Stimulated activated naive CD4-positive, alpha-beta T cell (primary cell): Measurements from ENCODE around the gene CARNS1.

Experiments used
- DNase-seq, 6 experiments: peaks; one replicate each; lab custom pipeline; 2025; lab: John Stamatoyannopoulos, UW

Gene CARNS1

DNA sequence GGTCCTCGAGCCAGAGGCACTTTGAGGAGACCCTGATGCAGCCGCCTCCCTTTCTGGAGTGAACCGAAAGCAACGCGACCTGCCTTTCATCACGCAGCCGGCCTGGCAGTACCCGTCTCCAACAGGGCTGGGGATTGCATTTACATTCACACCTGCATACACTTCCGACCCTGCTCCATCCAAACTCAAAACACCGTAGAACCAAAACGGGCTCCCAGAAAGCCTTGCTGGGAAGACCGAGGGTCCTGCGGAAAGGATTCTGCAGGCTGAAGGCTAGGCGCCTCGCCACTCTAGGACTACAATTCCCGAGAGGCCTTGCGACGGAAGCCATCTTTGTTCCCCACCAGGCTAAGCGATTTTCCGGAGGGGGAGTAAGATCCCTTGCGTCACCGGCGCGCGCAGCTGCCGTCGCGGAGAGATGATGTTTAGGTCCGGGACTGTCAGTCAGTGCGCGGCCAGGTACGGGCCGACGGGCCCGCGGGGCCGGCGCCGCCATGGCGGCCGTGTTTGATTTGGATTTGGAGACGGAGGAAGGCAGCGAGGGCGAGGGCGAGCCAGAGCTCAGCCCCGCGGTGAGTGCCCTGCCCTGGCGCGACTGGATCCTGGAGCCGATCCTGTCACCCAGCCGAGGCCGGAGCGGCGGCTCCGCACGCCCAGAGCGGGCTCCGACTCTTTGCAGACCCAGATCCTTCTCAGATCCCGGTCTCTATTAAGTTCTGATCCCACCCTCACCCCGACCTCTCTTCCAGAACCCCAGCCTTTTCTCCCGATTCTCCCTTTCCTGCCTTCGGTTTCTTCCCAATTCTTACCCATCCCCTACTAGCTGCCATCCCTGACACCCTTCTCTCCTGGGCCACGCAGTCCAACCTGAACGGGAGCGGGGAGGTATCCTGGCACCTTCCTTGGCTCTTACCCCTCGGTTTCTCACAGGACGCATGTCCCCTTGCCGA is 12.8 kb downstream of the CARNS1 start, which contains the start of gene RPS6KB2:
RPS6KB2 (plus strand) TSS at position 443 of the 950 bp plus-strand sequence; CDS start at position 495, 52 bp downstream.
- DNase-seq: peak; percentile 96 to 99 (median 98)

DNA sequence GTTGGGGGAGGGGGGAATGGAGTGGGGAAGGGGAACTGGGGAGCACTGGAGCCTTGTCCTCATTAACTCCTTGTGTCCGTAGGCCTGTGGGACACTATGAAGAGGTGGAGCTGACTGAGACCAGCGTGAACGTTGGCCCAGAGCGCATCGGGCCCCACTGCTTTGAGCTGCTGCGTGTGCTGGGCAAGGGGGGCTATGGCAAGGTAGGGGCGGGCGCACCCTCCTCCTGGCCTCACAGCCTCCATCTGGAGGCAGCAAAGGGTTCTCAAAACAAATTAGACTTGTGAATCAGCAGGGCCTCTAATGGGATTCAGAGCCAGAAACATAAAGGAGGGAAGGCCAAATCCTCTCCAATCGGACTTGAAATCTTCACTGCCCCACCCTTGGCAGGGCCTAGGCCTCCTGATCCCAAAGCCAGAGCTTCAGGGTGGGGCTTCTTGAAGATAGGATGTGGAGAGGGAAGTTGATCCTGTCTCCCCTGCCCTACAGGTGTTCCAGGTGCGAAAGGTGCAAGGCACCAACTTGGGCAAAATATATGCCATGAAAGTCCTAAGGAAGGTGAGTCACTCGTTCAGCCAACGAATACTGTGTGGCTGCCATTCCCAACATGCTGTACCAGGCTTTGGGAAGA is 13.7 kb downstream of the CARNS1 start:
- DNase-seq: no peak

DNA sequence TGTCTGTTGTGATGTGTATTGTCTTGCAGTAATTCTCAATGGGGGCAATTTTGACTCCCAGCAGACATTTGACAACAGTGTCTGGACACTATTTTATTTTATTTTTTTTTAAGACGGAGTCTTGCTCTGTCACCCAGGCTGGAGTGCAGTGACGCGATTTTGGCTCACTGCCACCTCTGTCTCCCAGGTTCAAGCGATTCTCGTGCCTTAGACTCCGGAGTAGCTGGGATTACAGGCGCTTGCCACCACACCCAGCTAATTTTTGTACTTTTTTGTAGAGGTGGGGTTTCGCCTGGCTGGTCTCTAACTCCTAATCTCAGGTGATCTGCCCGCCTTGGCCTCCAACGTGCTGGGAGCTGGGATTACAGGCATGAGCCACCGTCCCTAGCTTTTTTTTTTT is 14.2 kb downstream of the CARNS1 start:
- no peak for DNase-seq

DNA sequence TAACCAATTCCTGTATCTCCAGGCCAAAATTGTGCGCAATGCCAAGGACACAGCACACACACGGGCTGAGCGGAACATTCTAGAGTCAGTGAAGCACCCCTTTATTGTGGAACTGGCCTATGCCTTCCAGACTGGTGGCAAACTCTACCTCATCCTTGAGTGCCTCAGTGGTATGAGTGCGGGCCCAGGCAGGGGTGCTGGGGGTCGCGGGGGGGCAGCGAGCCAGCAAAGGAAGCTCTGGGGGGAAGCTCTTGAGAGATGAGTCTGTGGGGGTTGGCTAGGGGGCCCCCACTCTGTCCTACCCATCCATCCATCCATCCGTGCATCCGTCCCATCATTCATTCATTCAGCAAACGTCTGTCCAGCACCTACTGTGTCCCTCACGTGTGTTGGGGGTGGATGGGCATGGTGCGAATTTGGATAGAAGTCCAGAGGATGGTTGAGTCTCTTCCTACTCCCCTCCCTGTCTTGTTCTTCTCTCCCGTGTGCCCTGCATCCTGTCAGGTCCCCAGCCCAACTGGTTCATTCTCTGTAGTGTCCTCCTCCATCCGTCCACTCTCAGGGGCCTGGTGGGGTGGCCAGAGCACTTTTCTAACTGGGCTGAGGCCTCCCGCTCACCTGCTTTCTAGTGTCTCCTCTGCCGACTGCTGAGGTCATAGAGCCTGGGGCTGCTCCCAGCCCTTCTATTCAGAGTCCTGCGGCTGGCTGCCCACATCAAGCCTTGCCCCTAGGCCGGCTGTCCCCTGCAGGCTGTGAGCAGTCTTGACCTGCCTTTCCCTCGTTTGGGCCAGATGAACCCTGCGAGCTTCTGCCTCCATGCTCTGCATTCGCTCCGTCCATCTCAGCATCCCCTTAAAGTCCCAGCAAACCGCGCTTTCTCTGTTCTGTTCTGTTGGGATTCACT is 16.1 kb downstream of the CARNS1 start:
- no peak for DNase-seq

DNA sequence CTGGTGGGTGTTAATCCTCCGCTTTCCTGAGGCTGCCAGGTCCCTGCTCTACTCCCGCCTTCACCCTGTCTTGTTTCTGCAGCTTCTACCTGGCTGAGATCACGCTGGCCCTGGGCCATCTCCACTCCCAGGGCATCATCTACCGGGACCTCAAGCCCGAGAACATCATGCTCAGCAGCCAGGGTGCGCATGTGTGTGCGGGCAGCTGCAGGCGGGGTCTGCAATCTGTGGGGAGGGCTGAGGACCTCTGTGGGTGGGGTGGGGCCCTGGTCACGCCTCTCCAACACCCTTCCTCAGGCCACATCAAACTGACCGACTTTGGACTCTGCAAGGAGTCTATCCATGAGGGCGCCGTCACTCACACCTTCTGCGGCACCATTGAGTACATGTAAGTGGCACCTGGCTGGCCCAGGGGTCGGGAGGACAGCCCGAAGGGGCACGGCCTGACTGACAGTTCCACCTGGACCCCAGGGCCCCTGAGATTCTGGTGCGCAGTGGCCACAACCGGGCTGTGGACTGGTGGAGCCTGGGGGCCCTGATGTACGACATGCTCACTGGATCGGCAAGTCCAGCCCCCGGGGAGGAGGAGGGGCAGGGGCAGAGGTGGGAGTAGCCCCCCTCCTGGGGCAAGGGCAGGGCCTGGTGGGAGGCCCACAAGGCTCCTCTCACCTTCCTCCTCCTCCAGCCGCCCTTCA is 17.3 kb downstream of the CARNS1 start:
- no peak for DNase-seq

DNA sequence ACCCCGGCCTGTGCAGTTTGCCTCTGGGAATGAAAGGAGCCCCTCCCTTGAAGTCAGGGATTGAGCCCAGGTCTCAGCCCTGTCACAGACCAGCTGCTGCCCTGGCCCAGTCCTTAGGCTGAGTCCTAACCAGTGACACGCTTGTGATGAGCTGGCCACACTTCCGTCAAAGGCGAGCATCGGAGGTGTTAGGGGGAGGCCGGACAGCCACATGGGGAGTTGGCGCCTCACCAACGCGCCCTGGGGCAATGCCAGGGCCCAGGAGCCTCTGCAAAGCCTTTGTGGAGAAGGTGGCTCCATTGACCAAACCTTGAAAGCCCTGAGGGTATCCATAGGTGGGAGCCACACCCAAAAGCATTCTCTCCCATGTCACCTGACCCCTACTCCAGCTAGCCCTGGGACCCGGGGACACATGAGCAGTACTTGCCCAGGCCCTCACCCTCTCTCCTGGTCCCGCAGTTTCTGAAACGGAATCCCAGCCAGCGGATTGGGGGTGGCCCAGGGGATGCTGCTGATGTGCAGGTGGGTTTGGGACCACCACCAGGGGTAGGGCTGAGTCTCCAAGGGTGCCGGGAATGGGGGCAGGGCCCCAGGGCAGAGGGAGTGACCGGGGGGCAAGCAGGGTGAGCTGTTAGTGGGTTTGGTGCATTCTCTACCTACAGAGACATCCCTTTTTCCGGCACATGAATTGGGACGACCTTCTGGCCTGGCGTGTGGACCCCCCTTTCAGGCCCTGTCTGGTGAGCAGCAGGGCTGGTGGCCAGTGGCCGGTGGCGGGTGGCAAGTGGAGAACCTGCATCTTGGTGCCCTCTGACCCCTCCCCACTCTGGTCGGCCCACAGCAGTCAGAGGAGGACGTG is 18.3 kb downstream of the CARNS1 start:
- no peak for DNase-seq

DNA sequence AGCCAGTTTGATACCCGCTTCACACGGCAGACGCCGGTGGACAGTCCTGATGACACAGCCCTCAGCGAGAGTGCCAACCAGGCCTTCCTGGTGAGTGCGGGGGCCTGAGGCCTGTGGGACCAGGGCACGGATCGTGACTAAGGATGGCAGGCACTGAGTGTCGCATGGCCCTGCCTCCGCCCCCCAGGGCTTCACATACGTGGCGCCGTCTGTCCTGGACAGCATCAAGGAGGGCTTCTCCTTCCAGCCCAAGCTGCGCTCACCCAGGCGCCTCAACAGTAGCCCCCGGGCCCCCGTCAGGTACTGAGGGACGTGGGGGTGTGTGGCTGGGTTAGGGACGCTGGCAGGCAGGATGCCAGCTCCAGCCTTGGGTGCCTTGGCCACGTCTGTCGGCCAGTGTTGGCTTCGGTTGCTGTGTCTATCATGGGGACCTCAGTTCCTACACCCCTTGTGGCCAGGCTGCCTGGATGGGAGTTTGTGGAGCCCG is 19.0 kb downstream of the CARNS1 start:
- DNase-seq: peak in 1 of 6 experiments; percentile 15

DNA sequence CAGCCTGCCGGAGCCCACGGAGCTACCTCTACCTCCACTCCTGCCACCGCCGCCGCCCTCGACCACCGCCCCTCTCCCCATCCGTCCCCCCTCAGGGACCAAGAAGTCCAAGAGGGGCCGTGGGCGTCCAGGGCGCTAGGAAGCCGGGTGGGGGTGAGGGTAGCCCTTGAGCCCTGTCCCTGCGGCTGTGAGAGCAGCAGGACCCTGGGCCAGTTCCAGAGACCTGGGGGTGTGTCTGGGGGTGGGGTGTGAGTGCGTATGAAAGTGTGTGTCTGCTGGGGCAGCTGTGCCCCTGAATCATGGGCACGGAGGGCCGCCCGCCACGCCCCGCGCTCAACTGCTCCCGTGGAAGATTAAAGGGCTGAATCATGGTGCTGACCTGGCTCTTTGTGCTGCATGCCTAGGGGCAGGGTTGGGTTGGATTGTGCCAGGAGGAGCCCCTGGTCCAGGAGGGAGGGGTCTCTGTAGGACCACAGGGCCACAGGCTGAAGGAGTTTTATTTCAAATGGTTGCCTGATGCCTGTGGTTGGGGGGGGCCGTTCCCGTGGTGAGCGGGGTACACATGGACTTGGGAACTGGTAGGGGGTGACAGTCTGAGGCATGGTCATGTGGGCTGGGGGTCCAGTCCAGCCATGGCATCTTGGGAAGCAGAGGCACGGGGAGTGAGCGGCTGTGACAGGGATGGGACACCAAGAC is 19.7 kb downstream of the CARNS1 start:
- peak in 1 of 6 experiments; percentile 15 for DNase-seq

DNA sequence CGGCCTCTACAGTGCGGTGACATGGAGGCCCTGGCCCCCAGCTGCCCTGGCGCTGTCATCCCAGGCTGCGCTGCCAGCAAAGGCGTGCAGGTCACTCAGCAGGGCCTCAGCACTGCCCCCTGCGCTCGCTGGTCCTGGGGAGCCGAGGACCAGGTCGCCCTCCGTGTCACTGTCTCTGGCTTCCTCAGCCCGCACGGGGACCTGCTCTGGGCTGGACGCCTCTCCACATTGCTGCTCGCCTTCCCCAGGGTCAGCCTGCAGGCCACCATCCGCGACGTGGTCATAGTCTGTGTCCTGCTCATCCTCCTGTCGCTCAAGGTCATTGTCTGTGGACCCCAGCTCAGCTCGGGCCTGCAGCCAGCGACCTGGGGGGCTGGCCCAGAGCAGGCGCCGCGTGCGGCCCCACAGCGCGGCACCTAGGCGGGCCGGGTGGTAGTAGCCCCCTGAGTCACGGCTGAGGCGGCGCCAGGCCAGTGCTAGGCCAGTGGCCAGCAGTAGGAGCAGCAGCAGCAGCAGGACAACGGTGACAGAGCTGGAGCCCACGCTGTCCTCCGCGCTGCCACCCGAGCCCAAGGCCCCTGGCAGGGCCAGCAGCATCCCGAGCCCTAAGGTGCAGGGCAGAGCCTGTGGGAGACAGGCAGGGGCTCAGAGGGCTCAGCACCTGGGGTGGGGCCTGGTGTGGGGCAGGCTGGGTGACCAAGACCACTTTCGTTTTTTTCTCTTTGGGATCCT is 20.4 kb downstream of the CARNS1 start:
- peak in 1 of 6 experiments; percentile 28 for DNase-seq

DNA sequence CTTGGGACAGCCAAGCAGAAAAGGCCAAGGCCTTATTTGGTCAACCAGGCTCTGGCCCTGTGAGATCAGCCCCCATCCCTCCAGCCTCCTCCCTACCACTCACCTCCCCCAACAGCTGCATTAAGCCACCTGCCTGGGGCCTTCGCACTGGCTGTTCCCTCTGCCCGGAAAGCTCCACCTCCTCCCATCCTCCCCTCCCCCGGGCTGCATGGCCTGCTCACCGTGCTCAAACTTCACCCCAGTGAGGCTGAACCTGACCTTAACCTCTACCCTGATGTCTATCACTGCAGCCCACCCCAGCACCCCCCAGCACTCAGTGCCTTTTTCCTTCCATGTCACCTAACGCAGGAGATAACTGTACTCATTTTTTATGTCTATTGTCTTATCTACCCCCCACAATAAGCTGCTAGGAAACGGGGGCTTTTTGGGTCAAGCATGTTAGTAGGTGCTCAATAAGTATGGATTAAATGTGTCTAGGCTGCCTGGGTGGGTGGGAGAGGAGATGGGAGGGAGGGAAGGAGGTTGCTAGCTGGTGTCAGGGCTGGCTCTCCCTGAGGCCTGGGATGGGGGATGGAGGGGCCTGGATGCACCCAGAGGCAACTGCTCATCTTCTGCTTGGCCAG is 21.1 kb downstream of the CARNS1 start:
- peak in 5 of 6 experiments; percentile 25 to 62 (median 44) for DNase-seq

DNA sequence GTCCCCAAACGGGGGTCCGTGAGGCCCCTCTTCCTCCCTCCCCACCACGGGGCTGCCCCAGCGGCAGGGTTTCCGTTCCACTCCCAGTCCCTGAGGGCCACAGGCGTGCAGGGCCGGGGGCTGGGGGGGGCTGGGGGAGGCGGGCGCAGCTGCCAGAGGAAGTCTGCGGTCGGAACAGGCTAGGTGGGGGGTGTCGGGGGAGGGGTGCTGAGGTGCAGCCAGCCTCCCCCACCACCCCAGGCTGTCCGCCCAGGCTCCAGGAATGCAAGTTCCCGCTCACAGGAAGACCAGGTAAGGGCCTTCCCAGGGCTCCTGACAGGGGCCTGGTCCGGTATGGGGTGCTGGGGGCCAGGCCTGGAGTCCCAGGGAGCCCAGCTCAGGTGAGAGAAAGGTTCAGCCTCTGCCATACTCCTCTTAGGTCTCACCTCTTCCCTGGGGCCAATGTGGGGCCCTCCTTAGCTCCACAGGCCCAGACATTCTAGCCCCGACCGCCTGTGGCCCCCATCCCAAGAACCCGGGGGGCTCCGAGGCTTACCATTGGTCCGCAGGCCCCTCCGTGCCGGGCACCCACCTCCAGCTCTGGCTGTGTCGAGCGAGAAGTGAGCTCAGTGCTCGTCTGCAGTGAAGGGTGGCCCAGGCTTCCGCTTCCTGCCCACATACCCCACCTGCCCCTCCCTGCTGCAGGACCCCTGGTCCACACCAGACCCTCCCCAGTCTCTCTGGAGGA is 21.8 kb downstream of the CARNS1 start, which contains the start of gene PTPRCAP:
PTPRCAP (minus strand) TSS at position 601 of the 727 bp plus-strand sequence; CDS start at position 538, 63 bp downstream.
- peak; percentile 70 to 88 (median 78) for DNase-seq

DNA sequence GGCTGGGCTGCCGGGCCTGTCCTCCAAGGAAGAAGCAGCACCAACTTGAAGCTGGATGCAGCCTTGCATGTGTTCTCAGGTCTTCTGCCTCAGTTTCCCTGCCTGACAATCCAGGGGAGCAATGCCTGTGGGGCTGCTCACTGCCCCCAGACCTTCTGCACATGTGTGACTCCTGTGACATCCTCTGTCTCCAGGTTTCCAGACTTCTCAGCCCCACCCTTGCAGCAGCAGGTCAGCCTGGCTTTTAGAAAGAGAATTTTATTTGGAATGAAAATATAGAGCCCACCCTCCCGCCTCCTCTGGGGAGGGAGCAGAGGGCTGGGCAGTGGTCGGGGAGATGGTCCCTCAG is 22.3 kb downstream of the CARNS1 start:
- no peak for DNase-seq

DNA sequence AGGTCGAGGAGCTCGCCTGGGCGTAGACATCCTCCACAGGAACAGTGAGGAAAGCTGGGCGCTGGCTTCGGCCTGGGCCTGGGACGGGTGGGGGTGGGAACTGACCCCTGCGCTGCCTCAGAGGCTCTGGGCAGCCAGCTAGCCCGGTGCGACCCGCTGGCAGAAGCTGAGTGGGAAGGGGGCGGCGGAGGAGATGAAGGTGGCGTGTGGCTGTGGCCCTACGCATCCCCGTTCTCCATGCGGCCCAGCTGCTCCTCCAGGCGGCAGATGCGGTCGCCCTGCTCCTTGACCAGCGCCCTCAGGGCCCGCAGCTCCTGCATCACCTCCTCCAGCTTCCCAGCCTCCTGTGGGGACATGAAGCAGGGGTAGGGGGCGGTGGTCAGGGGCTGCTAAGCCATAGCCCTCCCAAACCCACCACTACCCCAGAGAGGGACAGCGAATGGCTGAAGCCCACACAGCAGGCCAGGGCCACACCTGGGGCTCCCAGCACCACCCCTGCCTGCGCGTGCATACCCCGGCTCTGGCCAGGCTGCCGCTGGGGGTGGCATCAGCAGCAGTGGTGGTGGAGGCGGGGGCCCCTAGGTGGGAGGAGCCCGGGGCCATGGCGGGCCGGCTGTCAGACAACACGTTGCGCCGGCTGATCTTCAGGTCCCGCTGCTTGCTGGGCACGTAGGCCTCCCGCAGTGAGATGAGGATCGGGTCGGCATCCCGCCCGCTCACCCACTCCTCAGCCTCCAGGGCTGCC is 22.9 kb downstream of the CARNS1 start:
- peak; percentile 45 to 72 (median 64) for DNase-seq

DNA sequence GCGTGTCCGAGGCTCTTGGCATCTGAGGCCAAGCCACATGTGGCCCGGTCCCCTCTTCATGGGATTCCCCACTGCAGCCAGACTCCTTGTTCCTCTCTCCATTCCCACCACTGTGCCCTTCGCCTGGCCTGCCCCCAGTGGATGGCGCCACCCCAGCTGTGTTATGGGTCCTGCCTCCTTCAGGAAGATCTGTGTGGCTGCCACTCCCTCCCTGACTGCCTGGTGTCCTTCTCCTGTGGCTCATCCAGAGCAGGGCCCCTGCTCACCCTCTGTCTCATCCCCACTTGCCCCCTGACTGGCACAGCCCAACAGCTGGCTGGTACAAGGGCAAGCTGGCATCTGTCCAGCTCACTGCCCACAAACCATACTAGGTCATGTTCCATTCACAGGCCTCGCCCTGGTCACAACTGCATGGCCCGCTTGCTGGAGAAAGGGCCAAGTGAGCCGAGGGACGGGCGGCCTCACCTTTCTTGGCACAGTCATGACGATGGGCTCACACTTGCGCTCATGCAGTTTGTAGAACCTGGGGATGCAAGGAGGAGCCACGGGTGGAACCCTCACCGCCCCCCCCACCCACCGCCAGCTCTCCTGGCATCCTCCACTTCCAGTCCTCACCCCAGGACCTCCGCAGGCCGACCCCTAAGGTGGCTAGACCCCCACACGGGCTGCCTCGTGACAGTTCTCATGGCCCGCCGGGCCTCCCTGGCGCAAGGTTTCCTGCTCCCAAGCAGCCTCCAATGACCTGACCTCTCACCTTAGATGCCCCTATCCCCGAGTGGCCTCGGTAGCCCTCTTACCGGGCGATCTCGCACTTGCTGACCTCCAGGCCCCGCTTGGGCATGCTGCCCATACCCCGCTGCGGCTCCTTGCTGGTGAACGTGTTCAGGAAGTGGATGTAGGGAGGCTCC is 24.1 kb downstream of the CARNS1 start:
- DNase-seq: peak in 5 of 6 experiments; percentile 20 to 53 (median 31)

DNA sequence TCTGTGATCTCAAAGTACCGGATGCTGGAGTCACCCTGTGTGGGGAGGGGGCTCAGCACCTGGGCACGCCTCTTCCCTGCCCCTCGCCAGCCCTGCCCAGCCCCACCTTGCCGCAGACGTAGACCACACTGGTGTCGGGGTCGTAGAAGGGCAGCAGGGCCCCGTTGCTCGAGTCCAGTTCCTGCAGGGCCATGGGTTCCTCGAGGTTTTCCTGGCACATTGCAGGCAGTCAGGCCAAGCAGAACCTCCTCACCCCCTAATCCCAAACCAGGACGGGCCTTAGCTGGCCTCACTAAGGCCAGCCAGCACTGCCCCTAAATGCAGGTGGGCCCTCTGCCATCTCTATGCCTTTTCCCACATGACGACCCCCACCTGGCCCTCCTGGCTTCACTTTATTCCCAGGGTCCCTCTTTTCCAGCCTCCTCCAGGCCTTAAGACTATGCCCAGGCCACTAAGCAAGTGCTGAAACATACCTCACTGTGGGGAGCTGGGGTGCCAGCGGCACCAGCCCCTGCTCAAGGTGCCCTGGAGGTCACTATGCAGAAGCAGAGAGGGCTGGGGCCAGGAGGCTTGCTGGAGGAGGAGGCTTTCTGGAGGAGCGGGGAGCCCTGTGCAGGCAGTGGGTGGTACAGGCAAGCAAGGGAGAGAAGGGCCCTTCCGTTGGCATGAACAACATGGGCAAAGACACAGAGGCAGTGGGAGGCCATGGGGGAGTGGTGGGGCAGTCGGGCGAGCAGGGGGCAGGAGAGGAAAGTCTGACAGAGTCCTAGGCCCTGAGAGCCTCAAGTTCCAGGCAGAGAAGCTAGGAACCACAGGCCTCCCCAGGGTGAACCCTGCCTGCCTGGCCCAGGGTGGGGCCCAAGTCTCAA is 25.0 kb downstream of the CARNS1 start:
- DNase-seq: peak in 3 of 6 experiments; percentile 18 to 27 (median 24)
